Endodermal cell (in vitro differentiated cells): Measurements from ENCODE around the gene SLC24A4. TPM values are rescaled to one million over a fixed set of nuclear protein-coding genes. Genes with fewer than 3 reads are reported as not detected.

Experiments used
- DNase-seq: peaks from one replicate; pipeline ENCODE4 v3.0.0-alpha.2; 2017
- H3K27ac ChIP-seq: 2 replicates; pipeline ENCODE4 v1.5.1; 2013; ENCODE audit warnings: mild to moderate bottlenecking, low read depth, low read length, moderate library complexity
- H3K27me3 ChIP-seq: 2 replicates; pipeline ENCODE4 v1.6.1; 2013; ENCODE audit warnings: mild to moderate bottlenecking, low read length, moderate library complexity; ENCODE audit not compliant: insufficient read depth, control insufficient read depth, poor library complexity, severe bottlenecking
- H3K36me3 ChIP-seq: 2 replicates; pipeline ENCODE4 v1.7.0; 2013; ENCODE audit warnings: mild to moderate bottlenecking, low read length, moderate library complexity; ENCODE audit not compliant: control insufficient read depth, insufficient read depth
- H3K4me1 ChIP-seq: one replicate; pipeline ENCODE4 v1.7.0; 2013; ENCODE audit warnings: low read length; ENCODE audit not compliant: control insufficient read depth, insufficient read depth
- H3K4me3 ChIP-seq: 2 replicates; pipeline ENCODE4 v1.5.1; 2013; ENCODE audit warnings: mild to moderate bottlenecking, low read length, moderate library complexity
- H3K9ac ChIP-seq: 2 replicates; pipeline ENCODE4 v1.6.1; 2013; ENCODE audit warnings: mild to moderate bottlenecking, low read length, moderate library complexity; ENCODE audit not compliant: poor library complexity, severe bottlenecking; ENCODE audit errors: extremely low read depth
- H3K9me3 ChIP-seq: 2 replicates; pipeline ENCODE4 v1.6.1; 2013; ENCODE audit warnings: mild to moderate bottlenecking, low read length, moderate library complexity; ENCODE audit not compliant: control insufficient read depth
- H3K27ac Mint-ChIP-seq: 2 replicates; pipeline ENCODE4 v1.8.0; 2020; ENCODE audit warnings: mixed read lengths
- H3K27me3 Mint-ChIP-seq: 2 replicates; pipeline ENCODE4 v1.8.0; 2021; ENCODE audit warnings: mild to moderate bottlenecking, mixed read lengths; ENCODE audit not compliant: insufficient read depth
- H3K36me3 Mint-ChIP-seq: 2 replicates; pipeline ENCODE4 v1.8.0; 2020; ENCODE audit warnings: low read depth, mixed read lengths
- H3K4me1 Mint-ChIP-seq: 2 replicates; pipeline ENCODE4 v1.8.0; 2020; ENCODE audit warnings: mixed read lengths
- H3K4me3 Mint-ChIP-seq: 2 replicates; pipeline ENCODE4 v1.8.0; 2020; ENCODE audit warnings: mild to moderate bottlenecking, moderate library complexity, mixed read lengths
- H3K9me3 Mint-ChIP-seq: 2 replicates; pipeline ENCODE4 v1.8.0; 2020; ENCODE audit warnings: mild to moderate bottlenecking, mixed read lengths
- WGBS, 2 experiments: methylation state at CpG; one replicate each; pipeline versions ENCODE4 v1.1.5 to v1.1.7; 2013; ENCODE audit warnings: missing lambda C conversion rate in 2 of 2, mixed read lengths in 1 of 2; ENCODE audit not compliant: insufficient coverage in 1 of 2, insufficient read length in 1 of 2; 5-methylcytosine and 5-hydroxymethylcytosine counted together
- total RNA-seq, 2 donors: library from RNA; stranded (reverse); fragmentation: NEBNext Ultra II Directional in 1 of 2; extraction: Animal tissue kit (Norgen Biotek cat#: 25700) in 1 of 2; gene quantifications; 2 replicates in 1 of 2; 3 replicates in 1 of 2; pipeline ENCODE4 v1.2.1, GENCODE V29; 2021
- TF ChIP-seq, protein P1 (sequence below): fragments of 200-600 bp; sonication (generic); conservative IDR thresholded peaks from 2 replicates; pipeline ENCODE4 v1.5.0; 2021; ENCODE audit warnings: antibody characterized with exemption, mild to moderate bottlenecking

The SLC24A4 gene
- total RNA-seq, 2 donors from 2014 or later: 0.09 to 0.29 TPM

DNA sequence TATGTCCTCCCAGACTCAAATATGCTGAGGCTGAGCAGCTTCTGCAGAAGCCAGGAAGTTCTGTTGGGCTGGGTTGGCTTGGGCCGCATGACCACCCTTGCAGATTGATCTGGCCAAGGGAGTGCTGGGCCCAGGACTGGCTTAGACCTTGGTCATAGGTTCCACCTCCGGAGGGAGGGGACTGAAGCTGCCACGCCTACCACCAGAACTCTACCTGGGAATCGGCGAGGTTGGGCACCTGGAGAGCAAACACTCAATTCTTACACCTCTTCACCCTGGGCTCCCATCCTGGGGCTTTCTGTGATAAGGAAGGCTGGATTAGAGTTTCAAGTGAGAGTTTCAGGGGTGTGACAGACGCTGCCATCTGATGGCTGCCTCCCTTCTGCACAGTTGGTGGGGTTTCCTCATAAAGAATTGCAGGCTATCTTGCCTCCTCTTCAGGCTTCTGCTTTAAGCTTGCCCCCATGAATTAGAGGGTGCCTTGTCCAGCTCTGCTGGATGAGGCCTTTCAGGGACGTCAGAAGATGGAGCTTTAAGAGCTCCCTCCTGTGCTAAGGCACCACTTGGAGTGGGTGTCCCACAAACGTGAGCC is 5.8 kb downstream of the SLC24A4 start:
- Mint-ChIP-seq H3K4me1 (peaks cover 12% of the 10 kb centered on the region), H3K27me3 (peaks cover 82% of the 10 kb centered on the region), H3K4me3 (no peak overlapping the region), H3K27ac (no peak overlapping the region), H3K36me3 (no peaks in the 10 kb centered on the region), H3K9me3 (no peaks in the 10 kb centered on the region)
- peaks cover 5% of the 10 kb centered on the region for H3K9me3 ChIP-seq
- H3K27ac ChIP-seq: no peak overlapping the region
- TF ChIP-seq, protein P1, sequence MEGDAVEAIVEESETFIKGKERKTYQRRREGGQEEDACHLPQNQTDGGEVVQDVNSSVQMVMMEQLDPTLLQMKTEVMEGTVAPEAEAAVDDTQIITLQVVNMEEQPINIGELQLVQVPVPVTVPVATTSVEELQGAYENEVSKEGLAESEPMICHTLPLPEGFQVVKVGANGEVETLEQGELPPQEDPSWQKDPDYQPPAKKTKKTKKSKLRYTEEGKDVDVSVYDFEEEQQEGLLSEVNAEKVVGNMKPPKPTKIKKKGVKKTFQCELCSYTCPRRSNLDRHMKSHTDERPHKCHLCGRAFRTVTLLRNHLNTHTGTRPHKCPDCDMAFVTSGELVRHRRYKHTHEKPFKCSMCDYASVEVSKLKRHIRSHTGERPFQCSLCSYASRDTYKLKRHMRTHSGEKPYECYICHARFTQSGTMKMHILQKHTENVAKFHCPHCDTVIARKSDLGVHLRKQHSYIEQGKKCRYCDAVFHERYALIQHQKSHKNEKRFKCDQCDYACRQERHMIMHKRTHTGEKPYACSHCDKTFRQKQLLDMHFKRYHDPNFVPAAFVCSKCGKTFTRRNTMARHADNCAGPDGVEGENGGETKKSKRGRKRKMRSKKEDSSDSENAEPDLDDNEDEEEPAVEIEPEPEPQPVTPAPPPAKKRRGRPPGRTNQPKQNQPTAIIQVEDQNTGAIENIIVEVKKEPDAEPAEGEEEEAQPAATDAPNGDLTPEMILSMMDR: peak; percentile 62
- H3K27me3 ChIP-seq: peaks cover 87% of the 10 kb centered on the region
- H3K36me3 ChIP-seq: no peaks in the 10 kb centered on the region
- WGBS, 2 experiments: 75 to 78% methylated on average over 3 to 8 of the region's 8 CpGs
- H3K4me1 ChIP-seq: peaks cover 3% of the 10 kb centered on the region
- peak; percentile 78 for DNase-seq
- no peak overlapping the region for H3K9ac ChIP-seq
- no peak overlapping the region for H3K4me3 ChIP-seq

DNA sequence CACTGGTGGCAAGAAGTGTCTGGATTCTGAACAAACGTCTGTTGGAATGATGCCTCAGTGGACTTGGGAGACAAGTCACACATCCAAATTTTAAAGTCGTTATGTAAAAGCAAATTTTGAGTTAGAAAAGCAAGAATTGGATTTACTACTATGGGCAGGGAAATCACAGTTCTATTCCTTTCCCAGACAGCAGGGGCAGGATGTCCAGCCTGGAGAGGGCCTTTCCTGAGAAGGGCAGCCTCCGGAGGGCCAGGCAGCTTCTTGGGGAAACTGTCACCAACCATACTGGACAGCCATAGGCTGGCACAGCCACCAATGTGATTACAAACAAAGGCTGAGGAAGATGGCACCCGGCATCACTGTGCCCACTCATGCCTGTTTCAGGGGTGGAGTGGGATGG is 11.1 kb downstream of the SLC24A4 start:
- Mint-ChIP-seq H3K4me3 (no peak overlapping the region), H3K9me3 (no peaks in the 10 kb centered on the region), H3K27me3 (peaks cover 78% of the 10 kb centered on the region), H3K27ac (no peak overlapping the region), H3K36me3 (no peaks in the 10 kb centered on the region), H3K4me1 (peaks cover 15% of the 10 kb centered on the region)
- TF ChIP-seq, protein P1: peak; percentile 52
- H3K4me3 ChIP-seq: no peak overlapping the region
- peaks cover 84% of the 10 kb centered on the region for H3K27me3 ChIP-seq
- DNase-seq: no peak
- peaks cover 11% of the 10 kb centered on the region for H3K4me1 ChIP-seq
- no peaks in the 10 kb centered on the region for H3K36me3 ChIP-seq
- H3K27ac ChIP-seq: no peak overlapping the region
- H3K9me3 ChIP-seq: peaks cover 5% of the 10 kb centered on the region
- no peak overlapping the region for H3K9ac ChIP-seq
- 85 to 94% methylated on average over 2 to 4 of the region's 4 CpGs for WGBS, 2 experiments

- Mint-ChIP-seq H3K9me3 (no peaks in the 10 kb centered on the region), H3K4me1 (peaks cover 11% of the 10 kb centered on the region), H3K36me3 (no peaks in the 10 kb centered on the region), H3K27me3 (peaks cover 93% of the 10 kb centered on the region), H3K4me3 (no peak overlapping the region), H3K27ac (no peak overlapping the region)
- Histone ChIP-seq H3K27ac (no peak overlapping the region), H3K9me3 (no peaks in the 10 kb centered on the region), H3K36me3 (no peaks in the 10 kb centered on the region), H3K9ac (no peak overlapping the region), H3K27me3 (peaks cover 92% of the 10 kb centered on the region), H3K4me1 (peaks cover 8% of the 10 kb centered on the region), H3K4me3 (no peak overlapping the region)
- TF ChIP-seq, protein P1: no peak
- no peak for DNase-seq
- WGBS, 2 experiments: 93 to 95% methylated on average over 3 to 6 of the region's 6 CpGs
These were observed 13.4 kb downstream of the SLC24A4 start for GRCh38 chr14:92336363-92336762.
